HG03095 (cell line): ENCODE results near the gene PAQR7.
"Not testable (repeated sequence)": the region's sequence is repeated elsewhere in the genome, so short reads cannot be mapped to it uniquely, and the experiment has no call there.

Experiments used
- ATAC-seq: cut with Tn5 transposase; IDR thresholded peaks from one replicate; pipeline ENCODE4 v1.9.1; 2021; ENCODE audit warnings: moderate library complexity; ENCODE audit not compliant: unreplicated experiment

PAQR7 gene

DNA sequence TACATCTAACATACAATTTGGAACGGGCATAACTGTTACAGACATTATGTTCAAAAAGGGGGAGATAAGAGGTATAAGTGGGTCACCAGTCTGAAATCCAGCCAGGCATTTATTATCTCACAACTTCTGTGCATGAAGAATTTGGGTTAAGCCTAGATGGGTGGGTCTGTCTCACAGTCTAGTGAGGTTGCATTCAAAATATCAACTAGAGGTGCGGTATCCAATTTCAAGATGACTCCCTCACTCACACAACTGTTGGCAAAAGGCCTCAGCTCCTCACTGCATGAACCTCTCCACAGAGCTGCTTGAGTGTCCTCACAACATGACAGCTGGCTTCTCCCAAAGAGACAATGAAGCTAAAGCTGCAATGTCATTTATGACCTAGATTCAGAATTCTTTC is 21.0 kb downstream of the PAQR7 start:
- ATAC-seq = no peak

DNA sequence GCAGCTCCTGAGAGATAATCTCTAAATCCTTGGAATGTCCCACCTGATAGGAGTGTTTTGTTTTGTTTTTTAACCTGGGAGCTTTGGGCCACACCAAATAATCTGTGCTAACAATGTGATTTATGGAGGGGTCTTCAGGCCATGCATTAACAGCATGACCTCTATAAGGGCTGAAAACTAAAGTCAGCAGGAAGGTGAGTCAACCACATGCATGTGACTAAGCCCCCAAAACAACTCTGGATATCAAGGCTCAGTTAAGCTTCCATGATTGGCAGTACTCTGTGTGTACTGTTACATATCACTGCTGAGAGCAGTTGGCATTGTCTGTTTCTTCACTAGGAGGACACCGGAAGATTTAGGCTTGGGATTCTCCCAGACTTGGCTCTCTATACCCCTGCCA is 27.0 kb downstream of the PAQR7 start:
- ATAC-seq = no peak

DNA sequence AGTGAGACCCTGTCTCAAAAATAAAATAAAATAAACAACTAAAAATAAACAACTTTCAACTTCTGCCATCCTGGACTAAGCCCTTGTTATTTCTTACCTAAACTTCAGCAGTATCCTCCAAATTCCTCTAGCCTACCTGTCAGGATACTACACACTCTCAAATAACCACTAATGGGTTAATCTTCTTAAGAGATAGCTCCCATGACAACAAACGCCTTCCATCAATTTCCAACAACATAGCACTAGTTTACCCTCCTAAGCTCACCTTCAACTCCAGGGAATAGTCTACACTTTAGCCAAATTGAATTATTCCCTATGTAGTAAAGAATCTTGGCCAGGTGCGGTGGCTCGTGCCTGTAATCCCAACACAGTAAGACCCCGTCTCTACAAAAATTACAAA is 27.6 kb downstream of the PAQR7 start:
- no peak for ATAC-seq

GRCh38 chr1:25845664-25846063 is 29.8 kb downstream of the PAQR7 start:
- ATAC-seq = no peak

GRCh38 chr1:25844536-25845337 is 30.8 kb downstream of the PAQR7 start:
- no peak for ATAC-seq

DNA sequence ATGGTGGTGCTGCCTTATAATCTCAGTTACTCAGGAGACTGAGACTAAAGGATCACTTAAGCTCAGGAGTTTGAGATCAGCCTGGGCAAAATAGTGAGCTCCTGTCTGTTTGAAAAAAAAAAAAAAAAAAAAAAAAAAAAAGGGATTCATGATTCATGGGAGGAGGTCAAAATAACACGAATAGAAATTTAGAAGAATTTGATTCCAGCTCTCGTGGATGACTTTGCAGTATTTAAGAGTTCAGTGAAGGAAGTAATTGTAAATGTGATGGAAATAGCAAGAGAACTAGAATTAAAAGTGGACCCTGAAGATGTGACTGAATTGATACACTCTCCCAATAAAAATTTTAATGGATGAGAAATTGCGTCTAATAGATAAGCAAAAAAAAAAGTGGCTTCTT is 32.0 kb downstream of the PAQR7 start:
- no peak for ATAC-seq

DNA sequence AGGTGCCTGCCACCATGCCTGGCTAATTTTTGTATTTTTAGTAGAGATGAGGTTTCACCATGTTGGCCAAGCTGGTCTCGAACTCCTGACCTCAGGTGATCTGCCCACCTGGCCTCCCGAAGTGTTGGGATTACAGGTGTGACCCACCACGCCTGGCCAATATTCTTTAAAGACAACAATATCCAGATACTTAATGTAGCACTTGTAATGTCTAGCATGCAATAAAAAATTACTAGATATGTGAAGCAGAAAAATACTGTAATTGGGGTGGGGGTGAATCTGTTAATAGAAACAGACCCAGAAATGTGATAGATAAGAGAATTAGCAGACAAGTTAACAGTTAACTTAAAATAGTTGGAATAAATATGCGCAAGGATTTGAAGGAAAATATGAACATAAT is 35.7 kb downstream of the PAQR7 start:
- not testable (repeated sequence) for ATAC-seq

GRCh38 chr1:25837262-25837875 is 38.1 kb downstream of the PAQR7 start:
- no peak for ATAC-seq

DNA sequence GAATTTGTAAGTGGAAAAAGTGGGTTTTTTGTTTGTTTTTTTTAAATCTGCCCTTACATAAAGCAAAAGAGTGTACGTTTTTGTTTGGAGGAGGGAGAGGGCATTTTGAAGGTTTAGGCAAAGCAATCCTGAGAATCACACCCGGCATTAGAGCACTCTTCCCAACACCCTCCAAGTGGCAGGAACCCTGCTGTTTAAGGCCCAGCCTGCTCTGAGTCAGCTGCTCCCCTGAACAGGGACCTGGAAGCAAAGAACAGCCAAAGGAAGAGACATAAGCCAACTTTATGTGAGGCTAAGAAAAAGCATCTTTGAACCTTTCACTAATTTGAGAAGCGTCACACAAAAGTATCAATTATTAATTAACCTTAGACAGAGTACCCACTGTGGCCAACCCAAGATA is 38.8 kb downstream of the PAQR7 start:
- ATAC-seq = no peak

GRCh38 chr1:25834894-25835293 is 40.6 kb downstream of the PAQR7 start:
- ATAC-seq = no peak

GRCh38 chr1:25833158-25833557 is 42.4 kb downstream of the PAQR7 start:
- ATAC-seq = no peak

GRCh38 chr1:25832336-25833037 is 43.0 kb downstream of the PAQR7 start:
- ATAC-seq = no peak

GRCh38 chr1:25831569-25832196 is 43.8 kb downstream of the PAQR7 start:
- no peak for ATAC-seq

DNA sequence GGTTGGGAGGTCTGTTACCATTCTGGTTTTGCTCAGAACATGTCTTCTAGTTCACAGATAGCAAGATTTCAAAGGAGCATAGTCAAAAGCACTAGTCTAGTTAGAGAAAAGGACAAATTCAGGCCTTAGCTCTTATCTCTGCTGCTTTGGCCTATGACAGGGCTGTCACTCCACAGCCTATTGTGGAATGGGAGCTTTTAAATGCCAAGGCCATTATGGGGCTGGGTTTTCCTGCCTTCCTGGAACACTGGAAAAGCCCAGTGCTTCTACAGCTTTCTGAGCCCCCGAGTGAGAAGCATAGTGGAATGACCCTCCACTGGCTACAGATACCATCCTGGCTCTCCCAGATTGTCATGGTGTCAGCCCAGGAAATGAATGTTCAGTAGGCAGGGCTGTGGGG is 46.5 kb downstream of the PAQR7 start:
- no peak for ATAC-seq

- no peak for ATAC-seq
Observed at GRCh38 chr1:25828491-25828890, 47.0 kb downstream of the PAQR7 start.

DNA sequence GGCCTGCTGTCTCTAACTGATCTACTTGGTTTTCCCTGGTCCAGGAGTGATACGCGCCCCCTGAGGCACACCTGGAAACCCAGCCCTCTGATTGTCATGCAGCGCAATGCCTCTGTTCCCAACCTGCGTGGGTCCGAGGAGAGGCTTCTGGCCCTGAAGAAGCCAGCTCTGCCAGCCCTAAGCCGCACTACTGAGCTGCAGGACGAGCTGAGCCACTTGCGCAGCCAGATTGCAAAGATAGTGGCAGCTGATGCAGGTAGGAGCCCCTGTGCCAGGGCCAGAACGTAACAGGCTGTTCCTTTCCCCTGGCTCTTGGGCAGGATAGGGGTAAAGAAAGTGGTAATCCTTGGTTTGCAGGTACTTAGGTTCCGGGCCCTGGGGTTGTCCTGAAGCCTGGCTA is 48.9 kb downstream of the PAQR7 start:
- ATAC-seq = no peak

- ATAC-seq = no peak
Observed at GRCh38 chr1:25825605-25826004, 49.9 kb downstream of the PAQR7 start.

DNA sequence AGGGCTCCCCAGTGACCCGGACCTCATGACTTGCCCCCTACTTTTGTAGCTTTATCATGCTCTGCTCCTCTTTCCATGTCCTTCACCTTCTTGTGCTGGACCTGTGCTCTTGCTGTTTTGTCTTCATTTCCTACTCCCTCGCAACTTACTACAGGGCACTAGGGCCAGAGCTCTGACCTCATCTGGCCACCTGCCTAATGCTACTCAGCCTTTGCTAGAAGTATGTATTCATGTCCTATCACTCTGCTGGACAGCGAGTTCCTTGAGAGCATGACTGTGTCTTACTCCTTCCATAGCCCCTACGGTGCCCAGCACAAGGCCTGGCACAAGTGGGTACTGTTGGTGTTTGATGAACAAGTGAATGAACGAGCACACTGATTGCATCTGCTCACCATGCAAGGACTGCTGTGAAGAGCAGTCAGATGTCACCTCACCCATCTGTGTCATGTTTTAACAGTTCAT is 53.8 kb downstream of the PAQR7 start:
- ATAC-seq = no peak

DNA sequence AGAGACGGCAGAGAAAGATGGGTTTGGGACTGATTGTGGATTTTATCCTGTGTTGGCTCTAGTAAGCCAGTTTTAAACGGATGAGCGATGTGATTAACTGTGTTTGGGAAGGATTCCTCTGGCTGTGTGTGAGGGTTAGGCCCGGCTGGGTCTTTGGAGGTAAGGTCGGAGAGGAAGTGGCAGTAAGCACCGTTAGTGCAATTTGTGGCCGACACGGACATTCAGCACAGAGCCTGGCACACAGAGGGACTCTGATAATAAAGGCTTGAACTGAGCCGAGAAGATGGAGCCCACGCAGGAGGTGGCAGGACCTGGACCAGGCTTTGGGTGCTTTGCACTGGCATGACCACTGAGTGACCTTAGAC is 54.4 kb downstream of the PAQR7 start:
- ATAC-seq = no peak

- peak; percentile 50 for ATAC-seq
Observed at GRCh38 chr1:25820247-25821111, 55.0 kb downstream of the PAQR7 start.
